RWPE1 (cell line): Measurements from ENCODE around the gene ATP12A.

Experiments
- CTCF ChIA-PET: fragments of 350-600 bp; sonication (Branson Sonifier 250); formaldehyde crosslinking; extraction: SDS; loops from one replicate; lab custom pipeline; 2021; lab: Yijun Ruan, JAX
- POLR2A ChIA-PET: fragments of 400-600 bp; formaldehyde crosslinking; extraction: SDS; loops from one replicate; lab custom pipeline; 2020; ENCODE audit warnings: antibody characterized with exemption; ENCODE audit not compliant: low non-redundant PET; lab: Yijun Ruan, JAX
- DNase-seq: peaks from one replicate; pipeline ENCODE4 v3.0.0; 2012; ENCODE audit warnings: low spot score
- H3K27ac ChIP-seq: fragments of 450-650 bp; 2 replicates; pipeline ENCODE4 v1.5.1; 2017
- CTCF ChIP-seq: fragments of 450-650 bp; conservative IDR thresholded peaks from 2 replicates; pipeline ENCODE4 v1.5.1; 2017; ENCODE audit warnings: low read depth, mild to moderate bottlenecking

Gene ATP12A

GRCh38 chr13:24680258-24680920 lies at the start of gene ATP12A:
ATP12A (plus strand) TSS chr13:24680408; CDS start chr13:24680744, 336 bp downstream.
- TF ChIP-seq CTCF: no peak
- H3K27ac ChIP-seq: no peak within 1 kb of the TSS
- ChIA-PET CTCF (interaction anchor here (0.5 to 1.8 kb wide), 3 partner anchors 8 to 14 kb away, joined by 3 to 6 read pairs (median 3); no protein-coding TSS in a partner anchor), POLR2A (no interaction called here)
- peak; percentile 19 for DNase-seq

- DNase-seq: peak; percentile 59
- TF ChIP-seq CTCF: no peak
- ChIA-PET POLR2A (no interaction called here), CTCF (no interaction called here)
- H3K27ac ChIP-seq: no peak overlapping the region
Measured at GRCh38 chr13:24630851-24631620, 49.2 kb upstream of the ATP12A start.

GRCh38 chr13:24631922-24632321 lies 48.3 kb upstream of the ATP12A start:
- CTCF ChIA-PET: interaction anchor here (0.6 kb wide), 1 partner anchor 804 kb away, joined by 5 read pairs; no protein-coding TSS in a partner anchor

GRCh38 chr13:24632382-24633121 lies 47.7 kb upstream of the ATP12A start:
- TF ChIP-seq CTCF: no peak
- POLR2A ChIA-PET: no interaction called here
- DNase-seq: no peak
- CTCF ChIA-PET: no interaction called here
- no peak overlapping the region for H3K27ac ChIP-seq

More at GRCh38 chr13:24631922-24632321, 48.3 kb upstream of the ATP12A start:
- no peak overlapping the region for H3K27ac ChIP-seq
- no peak for DNase-seq
- POLR2A ChIA-PET: no interaction called here
- TF ChIP-seq CTCF: no peak

GRCh38 chr13:24636776-24637175 lies 43.4 kb upstream of the ATP12A start:
- CTCF ChIA-PET: no interaction called here
- no peak for DNase-seq
- POLR2A ChIA-PET: no interaction called here
- no peak for TF ChIP-seq CTCF
- H3K27ac ChIP-seq: no peak overlapping the region

- DNase-seq: no peak
- POLR2A ChIA-PET: no interaction called here
- CTCF ChIA-PET: no interaction called here
- no peak overlapping the region for H3K27ac ChIP-seq
- TF ChIP-seq CTCF: no peak
Measured at GRCh38 chr13:24638096-24638495, 42.1 kb upstream of the ATP12A start.
